GM19372 (cell line): ENCODE results near the gene ETV6.
A peak's percentile ranks its signal among the peaks of the same experiment; 100 is the strongest.

Experiments used
- ATAC-seq: cut with Tn5 transposase; IDR thresholded peaks from one replicate; pipeline ENCODE4 v1.9.1; 2021; ENCODE audit warnings: mild to moderate bottlenecking, low read depth, moderate library complexity; ENCODE audit not compliant: unreplicated experiment

ETV6 gene

DNA sequence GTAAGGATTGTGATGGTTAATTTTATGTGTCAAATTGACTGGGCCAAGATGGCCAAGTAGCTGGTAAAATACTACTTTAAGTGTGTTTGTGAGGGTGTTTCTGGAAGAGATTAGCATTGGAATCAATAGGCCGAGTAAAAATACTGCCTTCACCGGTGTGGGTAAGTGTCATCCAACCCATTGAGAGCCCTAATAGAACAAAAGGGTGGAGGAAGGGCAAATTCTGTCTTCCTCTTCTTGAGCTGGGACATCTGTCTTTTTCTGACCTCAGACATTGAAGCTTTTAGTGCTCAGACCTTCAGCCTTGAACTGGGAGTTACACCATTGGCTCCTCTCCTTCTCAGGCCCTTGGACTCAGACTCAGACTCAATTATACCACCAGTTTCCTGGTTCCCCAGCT lies 8.0 kb upstream of the ETV6 start:
- ATAC-seq = no peak

GRCh38 chr12:11642785-11643184 lies 6.7 kb upstream of the ETV6 start:
- no peak for ATAC-seq

DNA sequence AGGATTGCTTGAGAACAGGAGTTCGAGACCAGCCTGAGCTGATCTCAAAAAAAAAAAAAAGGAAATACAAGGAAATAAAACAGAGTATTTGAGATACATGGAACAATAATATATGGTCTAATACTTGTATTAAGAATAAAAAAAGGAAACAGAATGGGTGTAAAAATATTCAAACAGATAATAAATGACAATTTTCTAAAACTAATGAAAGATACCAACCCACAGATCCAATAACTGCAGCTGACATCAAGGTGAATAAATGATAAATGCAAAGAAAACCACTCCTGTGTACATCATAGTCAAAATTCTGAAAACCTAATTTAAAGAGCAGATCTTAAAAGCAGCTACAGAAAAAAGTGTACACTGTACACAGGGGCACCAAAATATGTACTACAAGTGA lies 4.1 kb upstream of the ETV6 start:
- no peak for ATAC-seq

GRCh38 chr12:11648514-11649412 lies 711 bp upstream of the ETV6 start:
- peak; percentile 23 for ATAC-seq

- ATAC-seq = no peak
Measured at GRCh38 chr12:11650286-11651281, 1.1 kb downstream of the ETV6 start.

DNA sequence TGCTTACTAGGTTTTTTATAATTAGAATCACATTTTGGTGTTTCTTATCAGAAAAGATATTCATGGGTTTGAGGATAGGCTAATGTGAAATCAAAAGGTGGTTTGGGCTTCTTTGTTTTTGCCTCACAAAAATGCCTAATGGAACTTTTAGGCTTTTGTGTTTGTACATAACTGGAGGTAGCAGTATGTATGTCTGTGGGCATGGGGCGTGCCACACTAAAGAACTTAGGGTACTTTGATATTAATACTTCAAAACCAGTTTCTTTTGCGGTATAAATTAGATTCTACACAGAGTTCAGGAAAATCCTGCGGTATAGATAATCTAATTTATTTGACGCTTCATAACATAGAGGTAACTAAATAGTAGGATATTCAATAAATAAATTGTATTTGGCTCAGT lies 1.9 kb downstream of the ETV6 start:
- no peak for ATAC-seq

DNA sequence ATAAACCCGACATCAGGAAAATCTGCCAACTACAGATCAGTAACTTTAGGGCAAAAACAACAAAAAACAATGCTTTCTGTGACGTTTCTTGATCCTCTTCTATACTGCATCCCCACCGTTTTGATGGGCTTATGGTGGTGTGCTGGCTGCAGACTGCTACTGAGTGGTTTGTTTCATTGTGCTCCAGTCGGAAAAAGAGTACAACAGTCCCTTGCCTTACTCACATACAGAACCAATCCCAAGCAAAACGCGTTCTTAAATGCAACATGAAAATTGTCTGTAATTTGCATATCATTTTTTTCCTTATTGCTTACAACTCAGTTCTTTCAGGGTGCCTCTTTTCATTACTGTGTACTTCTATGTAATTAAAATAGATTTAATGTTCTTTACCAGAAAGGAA lies 2.3 kb downstream of the ETV6 start:
- ATAC-seq = no peak

GRCh38 chr12:11652351-11653040 lies 3.0 kb downstream of the ETV6 start:
- no peak for ATAC-seq

DNA sequence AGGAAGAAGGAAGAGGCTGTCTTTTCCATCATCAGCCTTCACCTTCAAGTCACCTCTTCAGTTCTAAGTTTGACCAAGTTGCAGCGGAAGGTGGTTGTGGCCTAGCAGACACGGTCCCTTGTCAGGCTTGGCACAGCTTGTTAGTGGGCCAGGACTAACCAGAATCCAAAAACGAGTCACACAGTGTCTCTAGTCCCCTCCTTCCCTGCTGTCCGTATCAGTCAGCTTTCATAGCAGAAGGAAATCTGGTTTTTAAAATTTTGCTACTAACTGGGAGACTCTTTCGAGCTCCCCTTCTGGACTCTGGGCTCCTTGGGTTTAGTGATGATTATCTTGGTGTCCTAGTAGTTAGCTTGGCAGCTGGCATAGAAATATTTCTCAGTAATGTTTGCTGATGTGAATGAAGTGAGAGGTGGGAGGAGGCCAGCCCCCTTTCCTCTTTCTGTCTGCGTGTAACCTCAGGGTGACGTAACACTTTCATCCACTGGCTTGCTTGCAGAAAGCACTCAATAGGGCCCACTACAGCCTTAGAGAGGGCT lies 3.8 kb downstream of the ETV6 start:
- no peak for ATAC-seq

DNA sequence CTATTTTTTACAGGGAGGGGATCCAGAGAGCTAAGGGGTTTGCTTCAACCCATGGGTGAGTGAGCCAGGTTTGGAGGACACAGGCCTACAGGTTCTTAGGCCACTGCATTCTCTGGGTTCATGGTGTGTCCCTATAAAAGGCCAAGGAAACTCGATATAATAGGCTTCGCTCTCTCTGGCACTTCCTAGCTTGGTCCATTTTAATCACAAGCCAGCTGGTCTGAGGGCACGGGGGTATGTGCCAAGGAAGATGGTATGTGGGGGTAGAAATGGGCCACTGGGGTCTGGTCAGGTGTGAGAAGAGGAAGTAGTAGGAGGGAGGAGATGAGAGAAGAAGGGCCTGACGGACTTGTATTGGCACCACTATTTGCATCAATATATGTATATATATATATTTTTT lies 4.9 kb downstream of the ETV6 start:
- ATAC-seq = no peak

- no peak for ATAC-seq
Measured at GRCh38 chr12:11654802-11655201, 5.3 kb downstream of the ETV6 start.

GRCh38 chr12:11655842-11656241 lies 6.4 kb downstream of the ETV6 start:
- ATAC-seq = no peak

DNA sequence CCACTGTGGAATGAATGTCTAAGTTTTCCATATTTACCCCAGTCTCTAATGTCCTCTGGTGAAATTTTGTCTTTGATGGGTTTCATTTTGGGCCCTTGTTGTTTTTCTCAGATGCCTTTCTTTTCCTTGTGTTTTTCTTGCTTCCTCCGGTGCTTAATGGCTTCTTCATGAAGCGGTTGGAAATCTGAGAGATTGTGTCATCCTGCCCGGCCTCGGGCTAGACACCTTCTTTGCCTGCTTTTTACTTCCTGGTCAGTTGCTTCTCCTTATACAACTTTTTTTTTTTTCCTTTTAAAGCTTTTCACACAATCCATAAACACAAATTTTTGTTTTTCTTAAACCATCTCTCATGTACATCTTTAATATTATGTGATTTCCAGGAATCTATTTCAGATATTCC lies 7.1 kb downstream of the ETV6 start:
- ATAC-seq = no peak

GRCh38 chr12:11657511-11657910 lies 8.0 kb downstream of the ETV6 start:
- no peak for ATAC-seq

- ATAC-seq = no peak
Measured at GRCh38 chr12:11658791-11659190, 9.3 kb downstream of the ETV6 start.

DNA sequence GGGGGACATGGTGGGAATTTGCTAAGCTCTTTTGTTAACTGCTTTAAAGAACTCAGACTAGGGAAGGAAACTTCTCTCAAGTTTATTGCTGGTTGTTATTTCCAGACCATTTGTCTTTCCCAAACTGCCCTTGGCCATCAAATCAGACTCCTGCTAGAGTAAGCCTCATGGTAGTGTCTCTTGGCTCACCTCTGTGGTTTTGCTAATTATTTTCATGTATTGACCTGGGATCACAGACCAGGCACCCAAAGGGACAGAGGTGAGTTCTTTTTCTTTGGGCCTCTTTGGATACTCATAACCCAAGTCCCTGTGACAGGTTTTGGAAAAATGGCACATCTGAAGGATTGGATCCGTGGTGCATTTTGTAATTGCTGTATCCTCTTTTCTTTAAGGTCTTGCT lies 11.2 kb downstream of the ETV6 start:
- ATAC-seq = no peak

GRCh38 chr12:11661491-11662089 lies 12.1 kb downstream of the ETV6 start:
- ATAC-seq = no peak

DNA sequence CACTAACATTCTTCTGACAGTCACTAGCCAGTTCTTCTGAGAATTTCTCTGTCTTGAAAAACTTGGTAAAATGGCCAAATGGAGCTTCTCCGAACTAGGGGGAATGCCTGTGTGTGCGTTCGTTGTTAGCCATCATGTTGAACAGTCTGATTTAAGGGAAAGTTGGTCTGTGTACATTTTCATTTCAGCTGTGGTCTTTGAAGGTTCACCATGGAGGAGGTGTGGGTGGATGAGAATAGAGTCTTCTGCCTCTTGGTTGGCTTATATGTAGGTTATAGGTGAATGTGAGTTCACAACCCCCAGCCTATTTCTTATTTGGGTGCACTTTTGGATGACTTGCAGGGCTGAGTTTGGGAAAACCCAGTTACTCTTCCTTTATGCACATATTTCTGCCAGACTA lies 12.9 kb downstream of the ETV6 start:
- ATAC-seq = no peak

DNA sequence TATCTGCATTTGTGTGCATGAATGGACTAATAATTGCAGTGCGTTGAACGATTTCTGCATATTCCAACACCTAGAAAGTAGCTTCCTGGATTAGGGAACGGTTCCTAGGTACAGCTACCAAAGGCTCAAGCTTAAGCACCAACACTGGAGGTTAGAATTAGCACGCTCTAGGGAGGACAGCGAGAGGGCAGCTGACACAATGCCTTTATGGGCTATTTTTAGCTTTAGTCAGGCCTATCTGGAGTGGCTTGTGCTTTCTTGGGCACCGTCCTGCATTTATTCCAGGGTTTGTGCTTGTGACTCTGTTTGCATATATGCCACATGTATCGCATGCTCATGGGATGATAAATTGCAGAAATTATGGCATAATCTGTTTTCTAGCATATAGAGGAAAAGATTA lies 13.7 kb downstream of the ETV6 start:
- no peak for ATAC-seq

- no peak for ATAC-seq
Measured at GRCh38 chr12:11664101-11664500, 14.6 kb downstream of the ETV6 start.
